Loucy (cell line): ENCODE data around the gene FARS2.

Experiments
- CTCF ChIP-seq: fragments of 200-600 bp; sonication (generic); conservative IDR thresholded peaks from 2 replicates; pipeline ENCODE4 v1.5.1; 2014; ENCODE audit warnings: mild to moderate bottlenecking, antibody characterized with exemption, low read length
- EZH2phosphoT487 ChIP-seq: fragments of 200-600 bp; IDR thresholded peaks from 2 replicates; pipeline ENCODE4 v1.6.1; 2018; ENCODE audit warnings: antibody characterized with exemption, mild to moderate bottlenecking, moderate library complexity, borderline replicate concordance

- no peak for TF ChIP-seq CTCF
- no peak for TF ChIP-seq EZH2phosphoT487
Measured at GRCh38 chr6:5589422-5590141, 328.3 kb downstream of the FARS2 start.
